HepG2 (cell line): Measurements from ENCODE around the gene ANXA5. TPM values are rescaled to one million over a fixed set of nuclear protein-coding genes. Genes with fewer than 3 reads are reported as not detected.

Experiments used
- ATAC-seq: fragments of 200-7000 bp; cut with Tn5 transposase; 3 replicates; pipeline ENCODE4 v1.9.1; 2020; ENCODE audit warnings: mild to moderate bottlenecking, moderate library complexity
- BruUV-seq: library from RNA; stranded (reverse); fragments of 400-500 nt; replicated peaks from 2 replicates; lab custom pipeline; 2021; lab: Mats Ljungman, UMichigan
- CTCF ChIA-PET: fragments of 300-600 bp; formaldehyde crosslinking; extraction: SDS; loops from one replicate; lab custom pipeline; 2021; ENCODE audit warnings: low total read pairs, inconsistent platforms, low intra/inter-chr PET ratio; lab: Yijun Ruan, JAX
- POLR2A ChIA-PET: fragments of 350-600 bp; sonication (Branson Sonifier 250); formaldehyde crosslinking; loops from one replicate; lab custom pipeline; 2020; ENCODE audit warnings: antibody characterized with exemption, inconsistent platforms; lab: Yijun Ruan, JAX
- DNase-seq: peaks from one replicate; pipeline ENCODE4 v3.0.0-alpha.2; 2015; ENCODE audit warnings: low spot score
- FAIRE-seq: peaks from 3 replicates; lab custom pipeline; 2011; peaks lifted over from hg19 to GRCh38; lab: Jason Lieb, UNC
- H2AFZ ChIP-seq: one replicate; pipeline ENCODE4 v1.6.1; 2011; ENCODE audit warnings: low read length, inconsistent platforms
- H3K27ac ChIP-seq: fragments of 300-600 bp; 3 replicates; pipeline ENCODE4 v1.8.0; 2011; ENCODE audit warnings: mixed run types, mild to moderate bottlenecking, mixed read lengths, low read length, inconsistent platforms; ENCODE audit not compliant: insufficient read depth; ENCODE audit errors: extremely low read length
- H3K27me3 ChIP-seq, 2 experiments: fragments of 200-600 bp in 1 of 2; 2 replicates in 1 of 2; 3 replicates in 1 of 2; pipeline versions ENCODE4 v1.6.0 to v1.8.0; 2011; ENCODE audit warnings: low read length in 2 of 2, mild to moderate bottlenecking in 2 of 2, moderate library complexity in 2 of 2, inconsistent platforms in 1 of 2; ENCODE audit not compliant: insufficient read depth in 2 of 2, control insufficient read depth in 1 of 2
- H3K36me3 ChIP-seq, 2 experiments: fragments of 200-600 bp in 1 of 2; replicated peaks in 1 of 2; 2 replicates in 1 of 2; 3 replicates in 1 of 2; pipeline versions ENCODE4 v1.5.1 to v1.8.0; 2011; ENCODE audit warnings: low read length in 2 of 2, inconsistent platforms in 1 of 2; ENCODE audit not compliant: insufficient read depth in 2 of 2, control insufficient read depth in 1 of 2
- H3K4me1 ChIP-seq: 2 replicates; pipeline ENCODE4 v1.5.1; 2012; ENCODE audit warnings: low read length, inconsistent platforms; ENCODE audit not compliant: insufficient read depth
- H3K4me2 ChIP-seq: 2 replicates; pipeline ENCODE4 v1.6.0; 2011; ENCODE audit warnings: low read depth, low read length, inconsistent platforms
- H3K4me3 ChIP-seq, 3 experiments: fragments of 200-600 bp in 1 of 3; sonication (generic), shearing (Covaris generic) in 1 of 3; replicated peaks in 1 of 3; 2 replicates each; pipeline ENCODE4 v1.5.1; 2011 to 2016; ENCODE audit warnings: low read length in 3 of 3, inconsistent platforms in 2 of 3, low read depth in 2 of 3, mild to moderate bottlenecking in 2 of 3, control low read depth in 1 of 3, mixed read lengths in 1 of 3; ENCODE audit not compliant: insufficient read depth in 1 of 3
- H3K79me2 ChIP-seq: one replicate; pipeline ENCODE4 v1.6.1; 2011; ENCODE audit warnings: low read length, inconsistent platforms; ENCODE audit not compliant: insufficient read depth
- H3K9ac ChIP-seq: 2 replicates; pipeline ENCODE4 v1.6.0; 2011; ENCODE audit warnings: mild to moderate bottlenecking, low read depth, low read length, inconsistent platforms; ENCODE audit not compliant: insufficient read depth
- H3K9me3 ChIP-seq: 2 replicates; pipeline ENCODE4 v1.5.1; 2012; ENCODE audit warnings: mild to moderate bottlenecking, low read length
- H4K20me1 ChIP-seq: 2 replicates; pipeline ENCODE4 v1.6.0; 2011; ENCODE audit warnings: inconsistent platforms, mild to moderate bottlenecking, low read length, moderate library complexity; ENCODE audit not compliant: insufficient read depth
- DMTF1 ChIP-seq: sonication (generic); formaldehyde crosslinking; IDR thresholded peaks from 2 replicates; pipeline ENCODE4 v1.4.0; 2020; ENCODE audit warnings: mild to moderate bottlenecking, missing genetic modification reagents
- IRF1 ChIP-seq: sonication (generic); formaldehyde crosslinking; IDR thresholded peaks from 2 replicates; pipeline ENCODE4 v1.4.0; 2020; ENCODE audit warnings: low read depth, mild to moderate bottlenecking, missing genetic modification reagents
- JARID2 ChIP-seq: sonication (generic); formaldehyde crosslinking; IDR thresholded peaks from 2 replicates; pipeline ENCODE4 v1.8.1; 2023; ENCODE audit warnings: missing genetic modification reagents, inconsistent platforms; ENCODE audit not compliant: insufficient replicate concordance
- MAX ChIP-seq: IDR thresholded peaks from 2 replicates; pipeline ENCODE4 v1.6.1; 2012; ENCODE audit warnings: inconsistent platforms
- MLLT10 ChIP-seq: sonication (generic); formaldehyde crosslinking; IDR thresholded peaks from 2 replicates; pipeline ENCODE4 v1.4.0; 2020; ENCODE audit warnings: missing genetic modification reagents
- NCOA5 ChIP-seq: sonication (generic); formaldehyde crosslinking; IDR thresholded peaks from 2 replicates; pipeline ENCODE4 v1.4.0; 2020; ENCODE audit warnings: missing genetic modification reagents
- SMARCC2 ChIP-seq: fragments of 450-650 bp; IDR thresholded peaks from 2 replicates; pipeline ENCODE4 v1.6.1; 2017; ENCODE audit warnings: antibody characterized with exemption, mild to moderate bottlenecking
- SNRNP70 ChIP-seq: fragments of 200-400 bp; formaldehyde crosslinking; IDR thresholded peaks from 2 replicates; pipeline ENCODE4 v1.6.1; 2017; ENCODE audit warnings: mild to moderate bottlenecking, low read depth, low read length, moderate library complexity
- ZNF124 ChIP-seq: sonication (generic); formaldehyde crosslinking; IDR thresholded peaks from 2 replicates; pipeline ENCODE4 v1.4.0; 2020; ENCODE audit warnings: missing genetic modification reagents
- ZXDC ChIP-seq: sonication (generic); formaldehyde crosslinking; IDR thresholded peaks from 2 replicates; pipeline ENCODE4 v1.5.0; 2020; ENCODE audit warnings: mild to moderate bottlenecking, missing genetic modification reagents
- WGBS: methylation state at CpG from one replicate; pipeline ENCODE4 v1.1.6; 2017; ENCODE audit warnings: low lambda C conversion rate; 5-methylcytosine and 5-hydroxymethylcytosine counted together
- in situ Hi-C: cut with HindIII; loops from 2 replicates; pipeline ENCODE4 v1.10.0; 2017; ENCODE audit warnings: low pct_unique_long_range_greater_than_20kb; ENCODE audit not compliant: extremely low pct_ligation_motif_present
- intact Hi-C: fragments of 100-400 bp; cut with micrococcal nuclease; formaldehyde crosslinking; loops from one replicate; pipeline ENCODE4 v1.10.0; 2022; ENCODE audit not compliant: unreplicated experiment
- polyA plus RNA-seq, 8 experiments: library from polyadenylated mRNA; depleted of rRNA in 3 of 8; stranded (reverse) in 7 of 8; unstranded in 1 of 8; fragments of >200 nt; fragmentation: Illumina TruSeq in 4 of 8; extraction: Trizol in 4 of 8; gene quantifications; 2 replicates each; pipeline versions ENCODE4 v1.2.1 to v1.2.3, GENCODE V29; 2011 to 2016; ENCODE audit warnings: low read depth in 4 of 8, missing spikeins in 1 of 8, mixed read lengths in 1 of 8; ENCODE audit not compliant: insufficient read depth in 1 of 8
- total RNA-seq, 5 experiments: library from RNA; depleted of rRNA; stranded (reverse); fragments of >200 nt; fragmentation: Illumina TruSeq; extraction: Trizol; gene quantifications; 2 replicates each; pipeline ENCODE4 v1.2.3, GENCODE V29; 2016; ENCODE audit warnings: low read depth in 1 of 5

ANXA5 gene
- total and polyA plus RNA-seq, 2 of the 13 experiments (the other 11 are each of a cell fraction or from before 2014, with no cell fraction given) = 209 to 342 TPM

- H3K4me3 ChIP-seq = no peak overlapping the region
- ChIA-PET CTCF (no interaction called here), POLR2A (no interaction called here)
- under 1% methylated on average over 5 of the region's 5 CpGs for WGBS
- no peak overlapping the region for H3K4me2 ChIP-seq
- H3K79me2 ChIP-seq = no peaks in the 10 kb centered on the region
- no peak overlapping the region for H2AFZ ChIP-seq
- no TSS peak for BruUV-seq
- intact Hi-C loops (loop anchor here (10.0 kb wide), 1 partner anchor 377 kb away; no protein-coding TSS in a partner anchor), in situ Hi-C loops (loop anchor here (10.0 kb wide), 2 partner anchors 187 to 277 kb away; no protein-coding TSS in a partner anchor)
- H3K9me3 ChIP-seq = no peaks in the 10 kb centered on the region
- no peaks in the 10 kb centered on the region for H3K27me3 ChIP-seq
- H3K27ac ChIP-seq = no peak overlapping the region
- FAIRE-seq = no peak
- DNase-seq = no peak
- H4K20me1 ChIP-seq = no peaks in the 10 kb centered on the region
- H3K36me3 ChIP-seq = no peaks in the 10 kb centered on the region
- H3K4me1 ChIP-seq = no peaks in the 10 kb centered on the region
- TF ChIP-seq MLLT10 (CRISPR knock-in tag) = no peak
- TF ChIP-seq DMTF1 = no peak
- no peak for TF ChIP-seq SNRNP70
- no peak for TF ChIP-seq MAX
- TF ChIP-seq SMARCC2 = no peak
- no peak for TF ChIP-seq NCOA5 (CRISPR knock-in tag)
- TF ChIP-seq JARID2 = no peak
- TF ChIP-seq ZNF124 = no peak
- TF ChIP-seq IRF1 = no peak
- no peak for TF ChIP-seq ZXDC (CRISPR knock-in tag)
- TF ChIP-seq, all 625 proteins: peak for 0
- ATAC-seq = no peak
- no peak overlapping the region for H3K9ac ChIP-seq
Observed at GRCh38 chr4:121651597-121651996, 45.2 kb downstream of the ANXA5 start.
